Nephron (organoid): ENCODE measurements around the gene LRRC10.

Source experiments
- H3K27ac Mint-ChIP-seq, 3 experiments: 2 replicates each; pipeline ENCODE4 v1.8.0; 2020; ENCODE audit warnings: mixed read lengths in 3 of 3, mild to moderate bottlenecking in 2 of 3, moderate library complexity in 1 of 3
- H3K27me3 Mint-ChIP-seq: 2 replicates; pipeline ENCODE4 v1.8.0; 2021; ENCODE audit warnings: low read depth, mild to moderate bottlenecking, moderate library complexity, mixed read lengths
- H3K36me3 Mint-ChIP-seq: 2 replicates; pipeline ENCODE4 v1.8.0; 2020; ENCODE audit warnings: low read depth, mixed read lengths
- H3K4me1 Mint-ChIP-seq: 2 replicates; pipeline ENCODE4 v1.8.0; 2020; ENCODE audit warnings: mixed read lengths
- H3K4me3 Mint-ChIP-seq, 3 experiments: 2 replicates each; pipeline ENCODE4 v1.8.0; 2020; ENCODE audit warnings: mild to moderate bottlenecking in 3 of 3, mixed read lengths in 3 of 3, moderate library complexity in 2 of 3
- H3K9me3 Mint-ChIP-seq: 2 replicates; pipeline ENCODE4 v1.8.0; 2020; ENCODE audit warnings: mixed read lengths
- TF ChIP-seq, protein P1 (sequence below), 3 experiments: fragments of 200-600 bp; sonication (generic); IDR thresholded peaks; one replicate each; pipeline ENCODE4 v1.5.0; 2021; ENCODE audit warnings: antibody characterized with exemption in 3 of 3; ENCODE audit not compliant: unreplicated experiment in 3 of 3

Gene LRRC10

DNA sequence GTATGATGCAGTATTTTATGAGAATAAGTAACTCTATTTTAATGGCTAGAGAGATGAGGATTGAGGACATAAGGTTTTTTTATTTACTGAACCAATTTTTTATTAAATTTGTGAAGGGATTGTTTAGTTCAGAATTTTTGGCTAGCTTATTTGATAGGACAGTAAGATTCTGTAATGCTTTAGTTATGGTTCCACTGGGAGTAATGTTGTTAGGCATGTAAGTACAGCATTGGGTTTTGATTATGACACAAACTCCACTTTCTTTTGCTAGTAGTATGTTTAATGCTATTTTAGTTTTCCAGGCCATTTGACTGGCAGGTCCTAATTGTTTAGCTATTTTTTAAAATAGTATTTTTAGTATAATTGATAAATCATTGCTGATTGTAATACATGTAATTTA, 33.8 kb upstream of the LRRC10 start:
- no peaks in the 10 kb centered on the region for H3K36me3 Mint-ChIP-seq
- no peaks in the 10 kb centered on the region for H3K9me3 Mint-ChIP-seq
- TF ChIP-seq, protein P1, sequence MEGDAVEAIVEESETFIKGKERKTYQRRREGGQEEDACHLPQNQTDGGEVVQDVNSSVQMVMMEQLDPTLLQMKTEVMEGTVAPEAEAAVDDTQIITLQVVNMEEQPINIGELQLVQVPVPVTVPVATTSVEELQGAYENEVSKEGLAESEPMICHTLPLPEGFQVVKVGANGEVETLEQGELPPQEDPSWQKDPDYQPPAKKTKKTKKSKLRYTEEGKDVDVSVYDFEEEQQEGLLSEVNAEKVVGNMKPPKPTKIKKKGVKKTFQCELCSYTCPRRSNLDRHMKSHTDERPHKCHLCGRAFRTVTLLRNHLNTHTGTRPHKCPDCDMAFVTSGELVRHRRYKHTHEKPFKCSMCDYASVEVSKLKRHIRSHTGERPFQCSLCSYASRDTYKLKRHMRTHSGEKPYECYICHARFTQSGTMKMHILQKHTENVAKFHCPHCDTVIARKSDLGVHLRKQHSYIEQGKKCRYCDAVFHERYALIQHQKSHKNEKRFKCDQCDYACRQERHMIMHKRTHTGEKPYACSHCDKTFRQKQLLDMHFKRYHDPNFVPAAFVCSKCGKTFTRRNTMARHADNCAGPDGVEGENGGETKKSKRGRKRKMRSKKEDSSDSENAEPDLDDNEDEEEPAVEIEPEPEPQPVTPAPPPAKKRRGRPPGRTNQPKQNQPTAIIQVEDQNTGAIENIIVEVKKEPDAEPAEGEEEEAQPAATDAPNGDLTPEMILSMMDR (IDR thresholded peaks at IDR 0.05; ENCODE audit: unreplicated experiment in 3 of 3): no peak
- peaks cover 3% of the 10 kb centered on the region for H3K4me1 Mint-ChIP-seq
- H3K27me3 Mint-ChIP-seq: peaks cover 11% of the 10 kb centered on the region
- no peak overlapping the region for H3K4me3 Mint-ChIP-seq
- H3K27ac Mint-ChIP-seq: no peak overlapping the region

DNA sequence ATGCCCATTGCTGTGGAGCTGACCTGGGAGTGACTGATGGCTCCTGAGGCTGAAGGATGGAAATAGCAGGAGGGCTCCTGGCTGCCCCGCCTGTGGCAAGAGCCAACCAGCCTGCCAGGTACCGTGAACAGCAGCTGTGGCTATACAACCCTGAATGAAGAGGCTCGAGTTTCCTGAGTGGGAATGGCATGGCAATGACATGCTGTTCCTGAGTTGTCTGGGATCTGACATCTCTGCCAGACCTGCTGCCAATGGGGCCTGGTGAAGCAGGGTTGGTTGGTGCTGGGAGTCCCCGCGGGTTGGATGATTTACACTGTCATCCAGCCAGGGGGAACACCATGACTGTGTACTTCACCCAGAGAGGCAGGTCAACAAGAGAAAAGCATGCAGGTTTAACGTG, 31.8 kb upstream of the LRRC10 start:
- no peaks in the 10 kb centered on the region for H3K9me3 Mint-ChIP-seq
- no peaks in the 10 kb centered on the region for H3K4me1 Mint-ChIP-seq
- H3K4me3 Mint-ChIP-seq: no peak overlapping the region
- TF ChIP-seq, protein P1 (IDR thresholded peaks at IDR 0.05; ENCODE audit: unreplicated experiment in 3 of 3): no peak
- peaks cover 11% of the 10 kb centered on the region for H3K27me3 Mint-ChIP-seq
- no peak overlapping the region for H3K27ac Mint-ChIP-seq
- H3K36me3 Mint-ChIP-seq: no peaks in the 10 kb centered on the region

DNA sequence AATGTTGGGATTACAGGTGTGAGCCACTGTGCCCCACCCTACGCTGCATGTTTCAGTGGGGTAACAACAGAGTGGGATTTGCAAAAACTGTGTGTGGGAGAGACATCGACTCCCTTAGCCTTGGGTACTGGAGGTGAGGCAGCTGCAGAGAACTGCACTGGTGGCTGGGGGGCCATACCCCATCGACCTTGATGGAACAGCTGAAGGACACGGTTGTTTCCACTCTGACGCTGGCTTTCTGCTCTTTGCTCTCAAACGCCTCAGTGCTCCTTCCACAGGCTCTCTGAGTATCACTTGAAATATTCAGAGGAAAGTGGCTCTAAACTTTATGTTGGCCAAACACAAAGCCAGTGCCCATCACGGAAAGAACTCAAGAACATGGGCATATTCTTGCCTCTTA, 30.8 kb upstream of the LRRC10 start:
- TF ChIP-seq, protein P1 (IDR thresholded peaks at IDR 0.05; ENCODE audit: unreplicated experiment in 3 of 3): no peak
- Mint-ChIP-seq H3K9me3 (no peaks in the 10 kb centered on the region), H3K4me3 (no peak overlapping the region), H3K27me3 (peaks cover 7% of the 10 kb centered on the region), H3K27ac (no peak overlapping the region), H3K4me1 (no peaks in the 10 kb centered on the region), H3K36me3 (no peaks in the 10 kb centered on the region)

DNA sequence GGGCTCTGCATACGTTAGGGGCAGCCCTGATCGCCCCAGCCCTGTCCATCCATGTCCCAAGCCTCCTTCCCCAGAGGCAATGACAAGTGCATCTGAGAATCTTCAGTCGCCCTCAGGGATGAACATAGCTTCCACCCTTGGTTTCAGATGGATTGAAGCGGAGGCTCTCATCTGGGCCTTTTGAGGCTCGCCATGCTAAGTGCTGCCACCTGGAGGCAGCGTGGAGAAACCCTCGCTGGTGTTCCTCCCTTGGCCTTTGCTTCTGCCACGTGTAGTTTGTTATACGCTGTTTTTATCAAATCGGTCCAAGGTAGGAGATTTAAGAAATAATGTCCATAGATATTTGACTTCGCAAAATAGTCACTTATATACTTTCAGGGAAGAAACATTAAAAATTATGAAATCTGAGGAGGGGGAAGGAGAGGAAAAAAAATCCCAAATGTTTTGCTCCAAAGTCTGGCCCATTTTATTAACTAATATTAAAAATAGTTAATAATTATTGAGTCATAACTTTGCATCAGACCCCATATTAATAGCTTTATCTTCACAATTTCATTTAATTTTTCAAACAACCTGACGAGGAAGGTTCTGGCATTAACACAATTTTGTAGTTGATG, 28.8 kb upstream of the LRRC10 start:
- Mint-ChIP-seq H3K4me1 (no peaks in the 10 kb centered on the region), H3K27me3 (peaks cover 7% of the 10 kb centered on the region)

DNA sequence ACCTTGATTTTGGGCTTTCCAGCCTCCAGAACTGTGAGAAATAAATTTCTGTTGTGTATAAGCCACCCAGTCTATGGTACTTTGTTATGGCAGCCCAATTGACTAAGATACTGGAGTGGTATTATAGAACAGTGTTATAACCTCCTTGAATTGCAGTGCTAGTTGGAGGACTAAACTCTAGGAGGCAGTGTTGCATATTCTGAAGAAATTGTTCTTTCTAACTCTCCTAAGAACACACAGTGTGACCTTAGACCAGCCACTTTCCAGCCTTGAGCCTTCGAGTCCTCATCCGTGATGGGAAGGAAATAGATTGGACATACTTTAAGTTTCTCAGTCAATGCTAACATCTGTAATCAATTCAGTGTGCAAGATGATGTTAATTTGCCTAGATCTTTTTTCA, 22.4 kb upstream of the LRRC10 start:
- Mint-ChIP-seq H3K4me3 (no peak overlapping the region), H3K4me1 (no peaks in the 10 kb centered on the region)

More for the DNA sequence above, 28.8 kb upstream of the LRRC10 start:
- H3K4me3 Mint-ChIP-seq: no peak overlapping the region
- TF ChIP-seq, protein P1 (IDR thresholded peaks at IDR 0.05; ENCODE audit: unreplicated experiment in 3 of 3): peak; percentile 78 to 83 (median 79)
- no peaks in the 10 kb centered on the region for H3K9me3 Mint-ChIP-seq
- no peak overlapping the region for H3K27ac Mint-ChIP-seq
- no peaks in the 10 kb centered on the region for H3K36me3 Mint-ChIP-seq

DNA sequence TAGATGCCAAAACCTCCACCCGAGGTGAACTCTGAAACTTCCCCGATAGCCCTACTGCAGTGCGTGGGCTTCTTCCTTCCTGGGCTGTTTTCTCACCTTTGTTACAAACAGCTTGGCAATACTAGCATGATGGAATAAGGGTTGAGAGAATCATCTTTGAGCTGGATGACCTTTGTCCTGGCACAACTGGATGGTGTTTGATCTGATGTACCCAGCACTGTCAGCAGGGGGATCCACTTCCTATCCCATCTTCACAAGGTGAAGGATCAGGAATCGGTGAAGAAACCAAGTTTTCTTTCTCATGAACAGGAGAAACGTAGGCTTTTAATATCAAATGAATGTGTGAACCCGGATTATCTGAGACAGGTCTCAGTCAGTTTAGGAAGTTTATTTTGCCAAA, 19.5 kb upstream of the LRRC10 start:
- peaks cover 13% of the 10 kb centered on the region for H3K27me3 Mint-ChIP-seq
- no peak overlapping the region for H3K27ac Mint-ChIP-seq
- TF ChIP-seq, protein P1 (IDR thresholded peaks at IDR 0.05; ENCODE audit: unreplicated experiment in 3 of 3): no peak
- no peaks in the 10 kb centered on the region for H3K9me3 Mint-ChIP-seq
- H3K4me1 Mint-ChIP-seq: no peaks in the 10 kb centered on the region
- no peaks in the 10 kb centered on the region for H3K36me3 Mint-ChIP-seq
- H3K4me3 Mint-ChIP-seq: no peak overlapping the region

More for the DNA sequence above, 22.4 kb upstream of the LRRC10 start:
- H3K27me3 Mint-ChIP-seq: peaks cover 8% of the 10 kb centered on the region
- H3K36me3 Mint-ChIP-seq: no peaks in the 10 kb centered on the region
- H3K9me3 Mint-ChIP-seq: no peaks in the 10 kb centered on the region
- H3K27ac Mint-ChIP-seq: no peak overlapping the region
- TF ChIP-seq, protein P1 (IDR thresholded peaks at IDR 0.05; ENCODE audit: unreplicated experiment in 3 of 3): peak in 1 of 3 experiments; percentile 19
